ENCODE results near the gene ALAD. TPM values are rescaled to one million over a fixed set of nuclear protein-coding genes. Genes with fewer than 3 reads are reported as not detected.
A peak's percentile ranks its signal among the peaks of the same experiment; 100 is the strongest.

The ALAD gene
- total RNA-seq, 4 donors from 2014 or later = 19.1 to 52.0 (median 33.5) TPM

DNA sequence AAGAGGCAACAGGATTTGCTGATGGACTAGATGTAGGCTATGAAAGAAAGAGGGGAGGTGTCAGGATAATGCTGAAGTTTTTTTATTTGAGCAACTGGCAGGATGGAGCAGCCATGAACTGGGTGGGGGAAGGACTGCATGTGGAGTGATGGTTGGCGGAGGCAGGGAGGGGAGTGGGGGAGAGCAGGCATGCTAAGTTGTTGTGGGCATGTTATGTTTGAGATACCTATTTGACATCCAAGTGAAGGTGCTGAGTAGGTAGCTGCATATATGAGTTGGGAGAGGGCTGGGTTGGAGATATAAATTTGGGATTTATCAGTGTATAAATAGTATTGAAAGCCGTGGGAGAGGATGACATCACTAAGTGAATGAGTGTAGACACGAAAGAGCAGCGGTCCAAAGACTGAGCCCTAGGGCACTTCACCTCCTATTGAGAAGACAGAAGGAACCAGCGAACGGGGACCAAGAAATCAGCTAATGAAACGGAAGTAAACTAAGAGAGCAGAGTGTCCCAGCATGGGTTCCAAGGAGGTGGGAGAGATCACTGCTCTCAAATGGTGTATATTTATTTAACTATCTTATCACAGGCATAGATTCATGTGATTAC lies 44.3 kb downstream of the ALAD start:
- DNase-seq = no peak
- TF ChIP-seq POLR2A (IDR thresholded peaks at IDR 0.05) = no peak
- TF ChIP-seq CTCF (IDR thresholded peaks at IDR 0.05) = no peak
- Histone ChIP-seq H3K27me3 (peaks cover 0 to 8% (median 0%) of the 10 kb centered on the region in 4 donors), H3K36me3 (peaks cover 0 to 30% (median 0%) of the 10 kb centered on the region in 3 donors), H3K4me1 (peaks cover 0 to 11% (median 0%) of the 10 kb centered on the region in 3 donors), H3K9me3 (no peaks in the 10 kb centered on the region), H3K27ac (no peak overlapping the region), H3K4me3 (no peak overlapping the region)
- intact Hi-C loops (cut with DNase I) = no loop called here
- 47 to 56% methylated on average over 7 of the region's 7 CpGs for WGBS, 2 donors

GRCh38 chr9:113355040-113355596 lies 46.0 kb downstream of the ALAD start:
- TF ChIP-seq CTCF (IDR thresholded peaks at IDR 0.05) = no peak
- no peaks in the 10 kb centered on the region for H3K9me3 ChIP-seq
- peaks cover 5 to 22% (median 6%) of the 10 kb centered on the region in 3 donors for H3K4me1 ChIP-seq
- intact Hi-C loops (cut with DNase I) = no loop called here
- WGBS, 2 donors = 72 to 80% methylated on average over 3 to 4 of the region's 4 CpGs
- H3K27me3 ChIP-seq = peaks cover 0 to 25% (median 0%) of the 10 kb centered on the region in 4 donors
- no peak overlapping the region for H3K27ac ChIP-seq
- H3K36me3 ChIP-seq = peaks cover 0 to 24% (median 0%) of the 10 kb centered on the region in 3 donors
- no peak for DNase-seq
- no peak overlapping the region for H3K4me3 ChIP-seq

GRCh38 chr9:113352411-113352810 lies 48.7 kb downstream of the ALAD start:
- peaks cover 0 to 39% (median 0%) of the 10 kb centered on the region in 4 donors for H3K27me3 ChIP-seq
- TF ChIP-seq POLR2A (IDR thresholded peaks at IDR 0.05) (no peak), CTCF (IDR thresholded peaks at IDR 0.05) (no peak)
- peaks cover 0 to 10% (median 0%) of the 10 kb centered on the region in 3 donors for H3K36me3 ChIP-seq
- peak overlapping the region in 2 of 4 donors; percentile 27 to 37 for H3K27ac ChIP-seq
- 46 to 50% methylated on average over 1 of the region's 1 CpG for WGBS, 2 donors
- H3K9me3 ChIP-seq = no peaks in the 10 kb centered on the region
- DNase-seq = no peak
- H3K4me1 ChIP-seq = peaks cover 8 to 36% (median 9%) of the 10 kb centered on the region in 3 donors
- H3K4me3 ChIP-seq = no peak overlapping the region
- intact Hi-C loops (cut with DNase I) = no loop called here

DNA sequence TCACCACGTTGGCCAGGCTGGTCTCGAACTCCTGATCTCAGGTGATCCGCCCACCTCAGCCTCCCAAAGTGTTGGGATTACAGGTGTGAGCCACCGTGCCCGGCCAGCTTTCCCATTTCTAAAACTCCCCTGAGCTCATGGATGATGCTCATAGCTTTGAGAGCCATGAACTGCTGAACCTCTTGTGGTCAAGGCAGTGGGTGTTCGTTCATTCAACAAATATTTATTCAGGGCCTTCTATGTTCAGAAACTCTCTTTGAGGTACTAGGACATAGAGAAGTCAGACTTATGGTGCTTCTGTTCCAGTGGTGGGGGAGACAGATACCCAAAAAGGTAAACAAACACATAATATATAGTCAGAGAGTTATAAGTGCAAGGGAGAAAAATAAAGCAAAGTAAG lies 49.1 kb downstream of the ALAD start:
- Histone ChIP-seq H3K4me1 (peaks cover 8 to 36% (median 9%) of the 10 kb centered on the region in 3 donors), H3K27me3 (peaks cover 0 to 39% (median 0%) of the 10 kb centered on the region in 4 donors), H3K4me3 (no peak overlapping the region), H3K9me3 (no peaks in the 10 kb centered on the region), H3K36me3 (peaks cover 0 to 10% (median 0%) of the 10 kb centered on the region in 3 donors), H3K27ac (peak overlapping the region in 2 of 4 donors; percentile 27 to 37)
- intact Hi-C loops (cut with DNase I) = no loop called here
- no peak for DNase-seq
- no peak for TF ChIP-seq POLR2A (IDR thresholded peaks at IDR 0.05)
- no peak for TF ChIP-seq CTCF (IDR thresholded peaks at IDR 0.05)
- WGBS, 2 donors = 48 to 86% methylated on average over 2 to 6 of the region's 6 CpGs

DNA sequence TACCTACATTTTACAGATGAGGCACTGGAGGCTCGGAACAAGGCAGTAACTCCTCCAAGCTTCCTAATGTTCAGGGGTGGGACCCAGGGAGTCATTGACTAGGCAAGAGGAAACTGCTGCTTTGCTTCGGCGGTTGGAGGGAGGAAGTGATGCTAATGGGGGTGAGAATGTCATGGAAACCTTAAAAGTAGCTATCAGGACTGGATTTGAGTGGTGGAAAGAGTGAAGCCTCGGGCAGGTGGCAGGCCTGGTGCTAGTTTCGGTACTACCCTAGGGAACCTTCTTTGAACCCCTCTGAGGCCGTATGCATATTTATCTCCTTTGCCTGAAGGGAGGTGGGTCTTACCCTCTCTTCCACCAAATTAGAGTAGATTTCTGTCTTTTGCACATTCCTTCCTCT lies 50.1 kb downstream of the ALAD start:
- Histone ChIP-seq H3K4me1 (peaks cover 8 to 36% (median 9%) of the 10 kb centered on the region in 3 donors), H3K27ac (peak overlapping the region in 2 of 4 donors; percentile 59 to 84), H3K27me3 (peaks cover 0 to 39% (median 0%) of the 10 kb centered on the region in 4 donors), H3K9me3 (no peaks in the 10 kb centered on the region), H3K36me3 (peaks cover 0 to 10% (median 0%) of the 10 kb centered on the region in 3 donors), H3K4me3 (no peak overlapping the region)
- TF ChIP-seq POLR2A (IDR thresholded peaks at IDR 0.05) = no peak
- TF ChIP-seq CTCF (IDR thresholded peaks at IDR 0.05) = no peak
- intact Hi-C loops (cut with DNase I) = no loop called here
- 43 to 58% methylated on average over 6 of the region's 6 CpGs for WGBS, 2 donors
- no peak for DNase-seq
